HG03196 (cell line): ENCODE data around the gene STAT4.

Experiments used
- ATAC-seq: cut with Tn5 transposase; IDR thresholded peaks from one replicate; pipeline ENCODE4 v1.9.1; 2021; ENCODE audit not compliant: unreplicated experiment

The STAT4 gene

DNA sequence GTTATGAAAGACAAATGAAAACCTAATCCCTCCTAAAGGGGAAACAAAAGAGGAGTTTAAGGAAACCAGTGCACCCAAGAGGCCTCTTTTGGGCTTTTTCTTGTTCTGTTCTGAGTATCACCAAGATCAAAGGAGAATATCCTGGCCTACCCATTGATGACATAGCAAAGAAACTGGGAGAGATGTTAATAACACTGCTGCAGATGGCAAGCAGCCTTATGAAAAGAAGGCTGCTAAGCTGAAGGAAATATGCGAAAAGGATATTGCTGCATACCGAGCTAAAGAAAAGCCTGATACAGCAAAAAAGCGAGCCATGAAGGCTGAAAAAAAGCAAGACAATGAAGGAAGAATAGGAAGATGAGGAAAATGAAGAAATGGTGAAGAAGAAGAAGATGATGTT is 23.6 kb upstream of the STAT4 start:
- ATAC-seq, result no peak

DNA sequence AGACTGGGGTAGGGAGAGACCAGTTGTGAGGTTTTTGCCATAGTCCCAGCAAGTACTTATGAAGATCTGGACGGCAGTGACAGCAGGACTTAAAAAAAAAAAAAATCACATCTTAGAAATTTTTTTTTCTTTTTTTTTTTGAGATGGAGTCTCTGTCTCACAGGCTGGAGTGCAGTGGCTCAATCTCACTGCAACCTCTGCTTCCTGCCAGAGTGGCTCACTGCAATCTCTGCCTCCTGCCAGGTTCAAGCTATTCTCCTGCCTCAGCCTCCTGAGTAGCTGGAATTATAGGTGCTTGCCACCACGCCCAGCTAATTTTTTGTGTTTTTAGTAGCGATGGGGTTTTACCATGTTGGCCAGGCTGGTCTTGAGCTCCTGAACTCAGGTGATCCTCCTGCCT is 22.4 kb upstream of the STAT4 start:
- ATAC-seq, result no peak

- no peak for ATAC-seq
Measured at GRCh38 chr2:191171708-191172355, 21.0 kb upstream of the STAT4 start.

DNA sequence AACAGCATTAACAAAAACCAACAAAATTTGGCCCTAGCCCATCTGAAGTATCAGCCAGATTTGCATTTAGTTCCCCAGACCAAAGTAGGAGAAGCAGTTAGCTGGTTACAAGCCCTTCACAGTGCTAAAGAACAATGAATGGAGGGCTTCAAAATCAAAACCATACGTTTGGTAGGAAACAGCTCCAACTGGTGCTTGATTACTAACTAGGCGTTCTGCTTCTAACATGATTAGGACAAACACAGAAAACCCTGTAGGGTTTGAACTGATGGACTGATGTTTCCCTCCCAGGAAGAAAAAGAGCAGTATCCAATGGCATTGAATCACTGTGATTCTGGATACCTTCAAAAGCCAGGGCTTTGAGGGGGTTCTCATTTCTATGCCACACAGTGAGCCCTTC is 20.5 kb upstream of the STAT4 start:
- no peak for ATAC-seq

DNA sequence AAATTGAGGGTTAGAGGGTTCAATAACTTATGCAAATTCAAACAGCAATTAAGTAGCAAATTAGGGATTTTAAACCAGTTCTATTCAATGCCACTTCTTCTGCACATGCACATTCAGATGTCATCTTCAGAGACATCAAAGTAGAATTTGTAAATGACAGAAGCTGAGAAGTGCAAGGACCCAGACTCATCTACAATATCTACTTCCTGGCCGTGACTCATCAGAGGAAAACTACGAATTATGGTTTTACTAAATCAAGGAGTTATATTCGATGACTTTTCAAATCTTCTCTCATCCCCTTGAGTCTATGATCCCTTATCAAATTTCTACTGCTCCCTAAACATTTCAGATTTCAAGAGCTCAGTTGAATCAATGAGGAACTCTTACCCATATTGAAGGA is 20.0 kb upstream of the STAT4 start:
- no peak for ATAC-seq

GRCh38 chr2:191170301-191170636 is 19.5 kb upstream of the STAT4 start:
- no peak for ATAC-seq

DNA sequence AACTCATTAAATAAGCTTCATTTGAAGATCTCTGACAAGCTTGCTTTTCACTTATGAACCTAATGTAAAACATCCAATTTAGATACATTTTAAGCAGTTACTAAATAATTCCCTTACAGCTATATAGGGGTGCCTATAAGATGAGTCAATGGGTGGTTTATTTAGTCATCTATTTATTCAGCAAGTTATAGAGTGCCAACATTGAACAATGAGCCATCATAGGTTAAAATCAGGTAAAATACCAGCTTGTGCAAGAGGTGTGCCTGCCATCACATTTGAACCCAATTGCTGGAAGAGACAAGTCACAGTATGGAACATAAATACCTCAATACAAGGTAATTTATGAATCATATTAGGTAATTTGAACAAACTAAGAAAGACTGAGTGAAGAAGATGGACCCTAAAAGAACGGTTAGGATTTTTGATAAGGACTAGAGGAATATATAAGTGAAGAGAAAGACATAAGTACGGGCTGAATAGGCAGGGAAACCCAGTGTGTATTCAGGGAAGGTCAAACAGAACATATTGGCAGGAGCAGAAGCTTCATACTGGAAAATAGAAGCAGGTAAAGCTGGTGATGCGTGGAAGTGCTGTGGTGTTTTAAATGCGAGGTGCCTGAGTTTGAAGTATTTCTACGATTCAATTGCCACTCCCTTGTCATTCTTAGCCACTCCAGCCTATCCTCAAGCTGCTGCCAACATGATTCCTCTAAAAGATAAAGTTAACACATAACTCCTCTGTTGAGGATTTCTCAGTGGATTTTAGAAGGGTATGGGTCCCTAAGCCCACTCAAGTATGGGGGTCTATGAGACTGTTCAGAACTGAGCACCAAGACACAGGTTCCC is 18.9 kb upstream of the STAT4 start:
- no peak for ATAC-seq

GRCh38 chr2:191167766-191168165 is 17.0 kb upstream of the STAT4 start:
- ATAC-seq, result no peak

GRCh38 chr2:191166756-191167445 is 16.1 kb upstream of the STAT4 start:
- ATAC-seq, result no peak

GRCh38 chr2:191166111-191166755 is 15.4 kb upstream of the STAT4 start:
- no peak for ATAC-seq

DNA sequence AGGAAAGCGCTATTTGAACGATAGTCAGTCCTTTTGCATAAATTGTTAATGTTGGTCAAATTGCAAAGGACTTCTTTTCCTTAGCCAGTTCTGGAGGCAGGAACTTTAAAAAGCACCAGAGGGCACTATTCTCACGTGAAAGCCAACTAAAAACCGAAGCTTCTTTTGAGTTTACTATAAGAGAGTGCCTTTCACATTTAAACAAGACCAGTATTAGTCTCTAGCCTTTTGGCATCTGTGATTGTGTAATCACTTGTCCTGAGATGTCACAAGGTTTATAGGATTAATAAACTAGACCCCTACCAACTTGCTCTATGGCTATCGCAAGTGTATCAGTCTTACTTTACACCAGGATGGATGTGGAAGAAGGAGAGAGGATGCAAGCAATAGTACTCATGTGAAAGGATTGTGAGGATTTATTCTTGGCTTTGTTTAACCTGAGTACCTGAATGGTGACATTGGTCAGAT is 14.4 kb upstream of the STAT4 start:
- peak; percentile 55 for ATAC-seq

GRCh38 chr2:191158747-191159146 is 8.0 kb upstream of the STAT4 start:
- ATAC-seq, result no peak

DNA sequence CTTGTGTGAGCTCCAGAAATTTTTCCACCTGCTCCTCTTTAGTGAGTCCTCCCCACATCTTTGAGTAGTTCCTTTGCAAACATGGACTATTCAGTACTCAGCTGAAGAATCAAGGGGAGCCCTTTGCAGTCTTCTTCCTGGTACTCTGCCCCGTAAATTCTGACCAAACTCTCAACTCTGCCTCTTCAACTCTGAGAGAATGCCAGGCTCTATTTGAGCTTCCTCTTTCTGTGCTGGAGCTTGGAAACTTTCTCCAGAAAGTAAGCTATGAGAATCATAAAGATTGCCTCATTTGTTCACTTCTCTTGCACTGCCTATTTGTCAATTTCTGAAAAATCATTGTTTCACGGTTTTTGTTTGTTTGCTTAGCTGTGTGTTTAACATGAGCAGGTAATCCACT is 7.4 kb upstream of the STAT4 start:
- no peak for ATAC-seq

DNA sequence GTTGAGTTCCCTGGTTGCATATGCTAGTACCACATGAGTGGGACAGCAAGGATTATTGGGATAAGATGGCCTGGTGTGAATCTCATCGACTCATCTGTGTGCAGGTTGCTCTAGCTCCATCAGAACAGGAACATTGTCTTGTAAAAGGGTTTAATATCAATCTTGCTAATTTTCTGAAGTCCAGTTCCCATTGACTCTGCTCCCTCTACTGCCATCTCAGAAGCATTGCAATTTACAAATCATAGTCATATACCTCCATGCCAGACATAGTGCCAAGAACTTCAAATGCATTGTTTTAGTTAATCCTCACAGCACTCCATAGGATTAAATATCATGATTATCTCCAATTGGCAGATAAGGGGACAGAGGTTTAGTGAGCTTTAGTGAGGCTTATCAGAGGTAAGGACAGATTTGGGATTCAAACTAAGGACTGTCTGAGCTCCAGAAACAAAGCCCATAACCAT is 4.8 kb upstream of the STAT4 start:
- ATAC-seq, result no peak

DNA sequence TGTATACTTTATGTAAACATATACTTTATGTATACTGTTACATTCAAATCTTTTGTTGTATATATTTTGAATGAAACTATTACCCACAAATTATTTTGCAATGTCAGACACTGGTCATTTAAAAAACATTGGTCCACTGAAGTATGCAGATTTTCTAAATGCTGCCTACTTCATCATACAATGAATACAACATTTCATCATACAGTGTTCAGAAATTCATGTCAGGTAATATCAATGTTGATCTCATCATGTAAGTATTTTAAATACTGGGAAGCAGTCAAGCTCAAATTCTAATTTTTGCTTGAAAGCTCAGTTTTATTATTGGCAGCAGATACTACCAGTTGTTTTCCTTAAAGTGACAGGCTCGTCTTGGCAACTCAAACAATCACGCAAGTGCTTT is 2.9 kb upstream of the STAT4 start:
- ATAC-seq, result no peak

DNA sequence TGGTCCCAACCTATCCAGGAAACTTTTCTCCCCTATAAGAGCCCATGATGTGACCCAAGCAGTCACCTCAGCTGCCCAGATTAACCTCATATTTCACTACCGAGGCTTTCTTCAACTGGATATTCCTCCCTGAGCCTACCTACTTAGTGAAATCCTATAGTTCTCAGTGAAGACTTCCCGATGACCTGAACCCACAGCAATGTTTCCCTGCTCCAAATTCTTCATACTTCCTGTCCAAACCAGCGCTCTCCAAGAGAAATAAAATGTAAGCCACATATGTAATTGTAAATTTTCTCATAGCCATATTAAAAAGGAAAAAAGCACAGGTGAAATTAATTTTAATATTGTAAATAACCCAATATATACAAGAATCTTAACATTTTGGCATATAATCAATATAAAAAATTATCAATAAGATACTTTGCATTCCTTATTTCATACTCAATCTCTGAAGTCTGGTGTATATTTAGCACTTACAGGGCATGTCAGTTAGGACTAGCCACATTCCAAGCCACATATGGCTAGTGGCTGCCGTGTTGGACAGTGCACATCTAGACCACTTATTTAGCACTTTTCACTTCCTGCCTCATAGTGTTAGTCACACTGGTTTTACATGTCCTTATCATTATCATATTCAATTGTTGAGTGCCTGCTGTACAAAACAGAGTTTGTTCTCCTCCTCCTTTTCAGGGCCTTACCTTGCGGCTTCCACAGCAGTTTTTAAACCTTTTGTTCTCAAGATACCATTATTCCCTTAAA is 1.9 kb upstream of the STAT4 start:
- ATAC-seq, result no peak

DNA sequence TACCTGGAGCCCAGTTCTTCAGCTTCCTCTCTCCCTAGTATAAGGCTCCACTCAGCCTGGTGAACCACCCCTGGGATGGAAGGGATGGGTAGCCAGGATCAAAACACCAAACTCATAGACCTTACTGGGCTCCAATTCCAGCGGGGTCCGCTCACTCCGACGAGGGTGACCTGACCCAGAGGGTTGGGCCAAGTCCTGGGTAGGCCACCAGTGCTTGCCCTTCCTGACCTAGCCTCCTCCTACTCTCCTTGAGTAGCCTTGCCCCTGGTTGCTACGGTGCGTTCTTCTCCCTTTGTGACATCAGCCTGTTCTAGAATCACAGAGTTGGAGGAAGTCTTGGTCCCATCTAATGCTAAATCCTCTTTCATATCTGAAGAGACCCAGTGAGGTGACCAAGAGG is 537 bp upstream of the STAT4 start:
- ATAC-seq, result peak; percentile 5

DNA sequence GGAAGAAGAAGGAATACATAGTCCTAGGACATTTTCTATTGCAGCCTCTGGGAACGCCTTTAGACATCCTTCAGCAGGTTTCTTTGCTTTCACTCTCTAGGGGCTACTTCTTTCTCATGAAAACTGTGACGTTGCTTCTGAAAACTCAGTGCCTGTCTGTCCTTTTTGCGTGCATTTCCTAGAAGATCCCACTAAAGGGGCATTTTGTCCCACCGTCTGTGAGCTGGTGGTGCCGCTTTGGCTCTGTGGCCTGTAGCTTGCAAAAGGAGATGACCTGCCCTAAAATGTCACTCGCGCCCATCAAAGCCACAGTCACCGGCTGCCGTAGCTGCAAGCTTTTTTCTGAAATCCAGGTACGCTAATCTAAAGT is 579 bp downstream of the STAT4 start:
- ATAC-seq, result peak; percentile 29

- no peak for ATAC-seq
Measured at GRCh38 chr2:191149391-191149790, 1.4 kb downstream of the STAT4 start.

DNA sequence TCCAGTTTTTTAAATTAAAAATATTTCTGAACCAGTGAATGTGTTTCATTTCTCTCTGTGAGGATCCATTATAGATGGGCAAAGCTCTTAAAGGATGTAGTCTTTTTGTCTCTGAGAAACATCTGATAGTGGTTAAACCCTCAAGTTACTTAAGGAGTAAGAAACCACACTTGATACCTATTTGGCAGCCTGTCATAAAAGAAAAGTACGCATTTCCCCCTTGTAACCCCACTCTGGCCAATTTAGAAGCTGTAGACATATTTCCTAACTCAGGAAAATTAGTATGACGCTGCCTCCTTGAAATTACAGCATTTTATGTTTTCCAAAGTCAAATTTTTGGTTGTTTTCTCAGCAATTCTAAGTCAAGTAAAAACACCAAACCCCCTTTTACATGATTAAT is 2.0 kb downstream of the STAT4 start:
- no peak for ATAC-seq

DNA sequence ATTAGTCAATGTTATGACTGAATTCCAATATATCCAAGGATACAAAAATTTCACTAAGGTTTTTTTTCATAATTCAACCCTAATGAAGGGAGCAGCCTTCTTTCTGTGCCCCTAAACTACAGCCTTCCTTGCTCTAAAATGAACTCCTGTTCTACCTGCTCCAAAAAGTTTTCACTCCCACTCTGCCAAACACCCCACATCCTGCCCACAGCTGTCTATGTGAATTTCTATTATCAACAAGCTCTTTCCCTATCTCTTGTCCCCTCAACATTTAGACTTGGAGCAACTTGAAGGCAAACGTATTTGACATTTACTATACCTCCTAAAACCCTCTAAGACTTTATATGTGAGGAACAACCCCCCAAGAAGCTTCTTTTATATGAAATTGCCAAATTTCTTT is 2.5 kb downstream of the STAT4 start:
- no peak for ATAC-seq
